Smooth muscle cell (in vitro differentiated cells): Measurements from ENCODE around the gene TLR7. TPM values are rescaled to one million over a fixed set of nuclear protein-coding genes. Genes with fewer than 3 reads are reported as not detected.

ENCODE experiments used
- DNase-seq: peaks from one replicate; lab custom pipeline; 2025; ENCODE audit not compliant: unreplicated experiment; lab: John Stamatoyannopoulos, UW
- H2AFZ ChIP-seq: fragments of 200-600 bp; sonication (generic); 2 replicates; pipeline ENCODE4 v1.6.0; 2016; ENCODE audit warnings: antibody characterized with exemption, low read depth, mild to moderate bottlenecking
- H3F3A ChIP-seq: fragments of 200-600 bp; sonication (generic); 2 replicates; pipeline ENCODE4 v1.6.0; 2017; ENCODE audit warnings: antibody characterized with exemption, low read depth
- H3K27ac ChIP-seq: fragments of 200-600 bp; sonication (generic); 2 replicates; pipeline ENCODE4 v1.5.1; 2016; ENCODE audit warnings: low read depth, mild to moderate bottlenecking
- H3K27me3 ChIP-seq: fragments of 200-600 bp; sonication (generic); 2 replicates; pipeline ENCODE4 v1.6.1; 2016; ENCODE audit warnings: low read depth, mild to moderate bottlenecking
- H3K36me3 ChIP-seq: fragments of 200-600 bp; sonication (generic); 2 replicates; pipeline ENCODE4 v1.5.1; 2016; ENCODE audit warnings: low read depth
- H3K4me1 ChIP-seq: fragments of 200-600 bp; sonication (generic); 2 replicates; pipeline ENCODE4 v1.5.1; 2016; ENCODE audit warnings: low read depth
- H3K4me2 ChIP-seq: fragments of 200-600 bp; sonication (generic); 2 replicates; pipeline ENCODE4 v1.6.0; 2016; ENCODE audit warnings: mild to moderate bottlenecking
- H3K4me3 ChIP-seq: fragments of 200-600 bp; sonication (generic); 2 replicates; pipeline ENCODE4 v1.5.1; 2016; ENCODE audit warnings: mild to moderate bottlenecking
- H3K79me2 ChIP-seq: fragments of 200-600 bp; sonication (generic); 2 replicates; pipeline ENCODE4 v1.6.0; 2016; ENCODE audit warnings: low read depth, mild to moderate bottlenecking
- H3K9ac ChIP-seq: fragments of 200-600 bp; sonication (generic); 2 replicates; pipeline ENCODE4 v1.6.0; 2016; ENCODE audit warnings: low read depth
- H3K9me3 ChIP-seq: fragments of 200-600 bp; sonication (generic); replicated peaks from 2 replicates; pipeline ENCODE4 v1.5.1; 2016; ENCODE audit warnings: low read depth
- H4K20me1 ChIP-seq: fragments of 200-600 bp; sonication (generic); 2 replicates; pipeline ENCODE4 v1.6.0; 2016; ENCODE audit warnings: low read depth
- CTCF ChIP-seq: fragments of 200-600 bp; sonication (generic); IDR thresholded peaks from 2 replicates; pipeline ENCODE4 v1.5.1; 2017; ENCODE audit warnings: borderline replicate concordance, mild to moderate bottlenecking, antibody characterized with exemption; ENCODE audit not compliant: insufficient read depth, poor library complexity, severe bottlenecking
- WGBS: methylation state at CpG from one replicate; pipeline ENCODE4 v1.1.7; 2016; ENCODE audit warnings: low lambda C conversion rate; 5-methylcytosine and 5-hydroxymethylcytosine counted together
- polyA plus RNA-seq: library from polyadenylated mRNA; unstranded; fragments of >200 nt; fragmentation: Nextera tagmentation; extraction: Ambion mirVana; gene quantifications from 2 replicates; pipeline ENCODE4 v1.2.1, GENCODE V29; 2016
- total RNA-seq: library from RNA; depleted of rRNA; stranded (reverse); fragments of >200 nt; gene quantifications from 2 replicates; pipeline ENCODE4 v1.2.3, GENCODE V29; 2014

TLR7 gene
- total and polyA plus RNA-seq, 2 experiments from 2014 or later = 0.27 TPM; not detected in 1

DNA sequence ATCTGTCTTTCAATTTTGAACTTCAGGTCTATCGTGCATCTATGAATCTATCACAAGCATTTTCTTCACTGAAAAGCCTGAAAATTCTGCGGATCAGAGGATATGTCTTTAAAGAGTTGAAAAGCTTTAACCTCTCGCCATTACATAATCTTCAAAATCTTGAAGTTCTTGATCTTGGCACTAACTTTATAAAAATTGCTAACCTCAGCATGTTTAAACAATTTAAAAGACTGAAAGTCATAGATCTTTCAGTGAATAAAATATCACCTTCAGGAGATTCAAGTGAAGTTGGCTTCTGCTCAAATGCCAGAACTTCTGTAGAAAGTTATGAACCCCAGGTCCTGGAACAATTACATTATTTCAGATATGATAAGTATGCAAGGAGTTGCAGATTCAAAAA is 19.7 kb downstream of the TLR7 start:
- Histone ChIP-seq H2AFZ (no peak overlapping the region), H3K36me3 (no peaks in the 10 kb centered on the region), H3F3A (no peaks in the 10 kb centered on the region), H4K20me1 (no peaks in the 10 kb centered on the region), H3K4me2 (no peak overlapping the region), H3K27ac (no peak overlapping the region), H3K27me3 (no peaks in the 10 kb centered on the region), H3K4me3 (no peak overlapping the region), H3K79me2 (no peaks in the 10 kb centered on the region), H3K4me1 (no peaks in the 10 kb centered on the region), H3K9me3 (no peaks in the 10 kb centered on the region), H3K9ac (no peak overlapping the region)
- DNase-seq = no peak
- WGBS = 78% methylated on average over 3 of the region's 3 CpGs
- TF ChIP-seq CTCF = no peak

DNA sequence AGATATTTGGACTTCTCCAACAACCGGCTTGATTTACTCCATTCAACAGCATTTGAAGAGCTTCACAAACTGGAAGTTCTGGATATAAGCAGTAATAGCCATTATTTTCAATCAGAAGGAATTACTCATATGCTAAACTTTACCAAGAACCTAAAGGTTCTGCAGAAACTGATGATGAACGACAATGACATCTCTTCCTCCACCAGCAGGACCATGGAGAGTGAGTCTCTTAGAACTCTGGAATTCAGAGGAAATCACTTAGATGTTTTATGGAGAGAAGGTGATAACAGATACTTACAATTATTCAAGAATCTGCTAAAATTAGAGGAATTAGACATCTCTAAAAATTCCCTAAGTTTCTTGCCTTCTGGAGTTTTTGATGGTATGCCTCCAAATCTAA is 20.3 kb downstream of the TLR7 start:
- Histone ChIP-seq H4K20me1 (no peaks in the 10 kb centered on the region), H3K4me2 (no peak overlapping the region), H3K9me3 (no peaks in the 10 kb centered on the region), H3K36me3 (no peaks in the 10 kb centered on the region), H3K4me3 (no peak overlapping the region), H3K27ac (no peak overlapping the region), H3K27me3 (no peaks in the 10 kb centered on the region), H3K4me1 (no peaks in the 10 kb centered on the region), H3K79me2 (no peaks in the 10 kb centered on the region), H2AFZ (no peak overlapping the region), H3K9ac (no peak overlapping the region), H3F3A (no peaks in the 10 kb centered on the region)
- WGBS = 70% methylated on average over 2 of the region's 2 CpGs
- no peak for DNase-seq
- TF ChIP-seq CTCF = no peak

- Histone ChIP-seq H2AFZ (no peak overlapping the region), H3K4me1 (no peaks in the 10 kb centered on the region), H3K9me3 (no peaks in the 10 kb centered on the region), H4K20me1 (no peaks in the 10 kb centered on the region), H3K36me3 (no peaks in the 10 kb centered on the region), H3K9ac (no peak overlapping the region), H3K27me3 (no peaks in the 10 kb centered on the region), H3K79me2 (no peaks in the 10 kb centered on the region), H3K4me2 (no peak overlapping the region), H3F3A (no peaks in the 10 kb centered on the region), H3K27ac (no peak overlapping the region), H3K4me3 (no peak overlapping the region)
- no peak for DNase-seq
- no peak for TF ChIP-seq CTCF
- 76% methylated on average over 3 of the region's 3 CpGs for WGBS
These were observed 20.9 kb downstream of the TLR7 start for GRCh38 chrX:12887767-12888166.

GRCh38 chrX:12890467-12890866 is 23.6 kb downstream of the TLR7 start:
- Histone ChIP-seq H3K36me3 (no peaks in the 10 kb centered on the region), H3K4me3 (no peak overlapping the region), H3K79me2 (no peaks in the 10 kb centered on the region), H3K27ac (no peak overlapping the region), H3F3A (no peaks in the 10 kb centered on the region), H2AFZ (no peak overlapping the region), H3K27me3 (no peaks in the 10 kb centered on the region), H3K4me1 (no peaks in the 10 kb centered on the region), H4K20me1 (no peaks in the 10 kb centered on the region), H3K9ac (no peak overlapping the region), H3K9me3 (no peaks in the 10 kb centered on the region), H3K4me2 (no peak overlapping the region)
- no peak for DNase-seq
- no peak for TF ChIP-seq CTCF
- WGBS = 55% methylated on average over 5 of the region's 5 CpGs
